HL-60 (cell line): ENCODE measurements around the gene LRRC17.
"Not testable (repeated sequence)": the region's sequence is repeated elsewhere in the genome, so short reads cannot be mapped to it uniquely, and the experiment has no call there.

ENCODE experiments used
- CTCF ChIP-seq: IDR thresholded peaks from one replicate; pipeline ENCODE4 v1.5.1; 2011; ENCODE audit warnings: low read length, control low read depth, inconsistent platforms; ENCODE audit not compliant: insufficient read depth
- GABPA ChIP-seq: IDR thresholded peaks from 2 replicates; pipeline ENCODE4 v1.6.1; 2012; ENCODE audit warnings: low read depth
- POLR2AphosphoS5 ChIP-seq: IDR thresholded peaks from 2 replicates; pipeline ENCODE4 v1.6.1; 2012; ENCODE audit warnings: low read depth
- REST ChIP-seq: IDR thresholded peaks from 2 replicates; pipeline ENCODE4 v1.6.1; 2012; ENCODE audit warnings: low read depth; ENCODE audit not compliant: insufficient replicate concordance

- not testable (repeated sequence) for TF ChIP-seq CTCF, POLR2AphosphoS5, REST, GABPA
Measured at GRCh38 chr7:102902052-102902451, 10.7 kb upstream of the LRRC17 start.
